HG03457 (cell line): ENCODE data around the gene RAD54L2.
"Not testable (repeated sequence)": the region's sequence is repeated elsewhere in the genome, so short reads cannot be mapped to it uniquely, and the experiment has no call there.

ENCODE experiments used
- ATAC-seq: cut with Tn5 transposase; IDR thresholded peaks from one replicate; pipeline ENCODE4 v1.9.1; 2021; ENCODE audit warnings: moderate number of reproducible peaks; ENCODE audit not compliant: unreplicated experiment

Gene RAD54L2

GRCh38 chr3:51538459-51539290, at the start of gene RAD54L2:
Gene RAD54L2, plus strand, starts transcription at chr3:51538719. Its CDS starts 51,702 bp downstream, at chr3:51590421.
- ATAC-seq = peak; percentile 69

GRCh38 chr3:51498876-51499738, 39.4 kb upstream of the RAD54L2 start:
- peak; percentile 51 for ATAC-seq

- no peak for ATAC-seq
Observed at GRCh38 chr3:51500632-51501131, 37.8 kb upstream of the RAD54L2 start.

GRCh38 chr3:51501833-51502561, 36.5 kb upstream of the RAD54L2 start:
- ATAC-seq = no peak

DNA sequence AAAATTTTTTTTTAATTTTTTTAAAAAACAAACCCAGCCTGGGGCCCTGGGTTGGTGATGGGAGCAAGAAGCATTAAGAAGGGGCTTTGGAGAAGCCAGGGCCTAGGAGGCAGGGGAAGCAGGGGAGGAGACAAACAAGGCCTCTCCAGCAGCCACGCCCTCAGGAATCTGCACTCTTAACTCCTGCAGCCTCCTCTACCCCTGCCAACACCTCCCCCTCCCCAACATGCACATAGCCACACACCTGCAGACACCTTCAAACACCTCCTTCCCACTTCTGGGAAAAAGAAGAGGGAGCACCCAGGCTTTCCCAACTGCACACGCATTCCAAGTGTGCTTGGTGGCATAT, 36.0 kb upstream of the RAD54L2 start:
- no peak for ATAC-seq

- ATAC-seq = no peak
Observed at GRCh38 chr3:51503007-51503406, 35.5 kb upstream of the RAD54L2 start.

DNA sequence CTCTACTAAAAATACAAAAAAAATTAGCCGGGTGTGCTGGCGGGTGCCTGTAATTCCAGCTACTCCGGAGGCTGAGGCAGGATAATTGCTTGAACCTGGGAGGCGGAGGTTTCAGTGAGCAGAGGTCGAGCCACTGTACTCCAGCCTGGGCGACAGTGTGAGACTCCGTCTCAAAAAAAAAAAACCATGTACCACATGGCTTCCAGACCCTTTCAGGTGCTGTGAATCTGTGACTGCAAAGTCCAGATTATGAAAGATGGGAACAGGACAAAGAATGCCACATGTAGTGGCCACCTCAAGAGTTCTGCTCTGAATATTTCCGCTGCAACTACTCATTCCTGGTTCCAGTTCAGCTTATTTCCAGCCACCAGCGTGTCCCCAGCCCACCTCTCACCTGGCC, 30.3 kb upstream of the RAD54L2 start:
- ATAC-seq = no peak

- ATAC-seq = no peak
Observed at GRCh38 chr3:51510996-51511395, 27.5 kb upstream of the RAD54L2 start.

GRCh38 chr3:51514210-51514609, 24.3 kb upstream of the RAD54L2 start:
- no peak for ATAC-seq

- no peak for ATAC-seq
Observed at GRCh38 chr3:51519848-51520247, 18.7 kb upstream of the RAD54L2 start.

DNA sequence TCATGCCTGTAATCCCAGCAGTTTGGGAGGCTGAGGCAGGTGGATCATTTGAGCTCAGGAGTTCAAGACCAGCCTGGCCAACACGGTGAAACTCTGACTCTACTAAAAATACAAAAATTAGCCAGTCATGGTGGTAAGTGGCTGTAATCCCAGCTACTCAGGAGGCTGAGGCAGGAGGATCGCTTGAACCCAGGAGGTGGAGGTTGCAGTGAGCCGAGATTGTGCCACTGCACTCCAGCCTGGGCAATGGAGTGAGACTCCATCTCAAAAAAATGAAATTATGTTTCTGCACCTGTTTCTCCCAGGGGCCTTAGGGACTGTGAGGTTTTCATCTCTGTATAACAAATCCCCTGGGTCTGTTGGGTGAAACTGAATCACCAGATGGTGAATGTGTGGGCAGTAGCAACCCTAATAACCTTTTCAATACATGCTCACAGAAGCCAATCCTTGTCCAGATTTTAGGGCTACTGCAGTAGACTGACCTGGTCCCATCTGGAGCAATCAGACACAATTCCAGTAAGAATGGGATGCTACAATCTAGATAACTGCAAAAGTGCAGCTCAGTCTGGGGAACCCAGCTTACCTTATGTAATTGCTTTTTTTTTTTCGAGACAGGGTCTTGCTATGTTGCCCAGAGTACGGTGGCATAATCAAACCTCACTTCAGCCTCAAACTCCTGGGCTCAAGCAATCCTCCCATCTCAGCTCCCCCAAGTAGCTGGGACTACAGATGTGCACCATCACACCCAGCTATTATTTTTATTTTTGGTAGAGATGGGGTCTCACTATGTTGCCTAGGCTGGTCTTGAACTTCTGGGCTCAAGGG, 17.4 kb upstream of the RAD54L2 start:
- ATAC-seq = not testable (repeated sequence)

DNA sequence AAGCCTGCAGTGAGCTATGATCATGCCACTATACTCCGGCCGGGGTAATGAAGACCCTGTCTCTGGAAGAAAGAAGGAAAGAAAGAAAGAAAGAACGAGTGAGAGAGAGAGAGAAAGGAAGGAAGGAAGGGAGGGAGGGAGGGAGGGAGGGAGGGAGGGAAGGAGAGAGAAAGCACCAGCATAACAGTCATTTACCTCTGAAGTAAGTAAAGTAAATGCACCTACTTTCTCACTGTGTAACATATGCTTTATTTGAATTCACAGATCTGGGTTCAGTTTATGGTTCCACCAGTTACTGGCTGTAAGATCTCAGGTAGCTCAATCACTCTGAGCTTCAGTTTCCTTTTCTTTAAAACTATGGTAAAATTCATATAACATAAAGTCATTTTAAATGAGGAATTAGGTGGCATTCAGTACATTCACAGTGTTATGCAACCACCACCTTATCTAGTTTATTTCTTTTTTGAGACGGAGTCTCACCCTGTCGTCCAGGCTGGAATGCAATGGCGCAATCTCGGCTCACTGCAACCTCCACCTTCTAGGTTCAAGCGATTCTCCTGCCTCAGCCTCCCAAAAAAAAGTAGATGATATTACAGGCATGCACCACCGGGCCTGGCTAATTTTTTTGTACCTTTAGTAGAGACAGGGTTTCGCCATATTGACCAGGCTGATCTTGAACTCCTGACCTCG, 16.1 kb upstream of the RAD54L2 start:
- ATAC-seq = no peak

- ATAC-seq = not testable (repeated sequence)
Observed at GRCh38 chr3:51524874-51525273, 13.6 kb upstream of the RAD54L2 start.

- no peak for ATAC-seq
Observed at GRCh38 chr3:51530485-51530884, 8.0 kb upstream of the RAD54L2 start.

- ATAC-seq = no peak
Observed at GRCh38 chr3:51535146-51536019, 3.1 kb upstream of the RAD54L2 start.

DNA sequence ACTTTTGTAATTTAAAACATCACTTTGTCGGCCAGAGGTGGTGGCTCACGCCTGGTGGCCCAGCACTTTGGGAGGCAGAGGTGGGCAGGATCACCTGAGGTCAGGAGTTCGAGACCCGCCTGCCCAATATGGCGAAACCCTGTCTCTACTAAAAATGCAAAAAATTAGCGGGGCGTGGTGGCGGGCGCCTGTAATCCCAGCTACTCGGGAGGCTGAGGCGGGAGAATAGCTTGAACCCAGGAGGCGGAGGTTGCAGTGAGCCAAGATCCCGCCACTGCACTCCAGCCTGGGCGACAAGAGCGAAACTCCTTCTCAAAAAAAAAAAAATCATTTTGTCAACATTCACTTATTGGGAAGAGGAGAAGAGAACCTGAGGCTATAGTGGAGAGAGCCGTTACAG, 888 bp upstream of the RAD54L2 start:
- not testable (repeated sequence) for ATAC-seq

DNA sequence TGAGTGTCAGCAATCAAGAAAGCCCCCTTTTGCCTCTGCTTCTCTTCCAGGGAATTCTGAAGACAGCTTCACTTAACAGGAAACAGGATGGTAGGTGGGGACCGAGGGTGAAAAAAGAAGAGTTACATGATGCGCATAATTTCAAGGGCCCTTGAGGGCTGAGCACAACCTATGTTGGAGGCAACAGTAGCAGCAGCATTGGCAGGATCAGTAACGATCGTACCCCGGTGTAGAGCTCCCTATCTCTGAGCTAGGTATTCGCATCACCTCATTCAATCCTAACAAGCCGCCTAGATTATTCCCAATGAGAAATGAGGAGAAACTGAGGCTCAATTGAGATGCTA, 432 bp upstream of the RAD54L2 start:
- no peak for ATAC-seq

DNA sequence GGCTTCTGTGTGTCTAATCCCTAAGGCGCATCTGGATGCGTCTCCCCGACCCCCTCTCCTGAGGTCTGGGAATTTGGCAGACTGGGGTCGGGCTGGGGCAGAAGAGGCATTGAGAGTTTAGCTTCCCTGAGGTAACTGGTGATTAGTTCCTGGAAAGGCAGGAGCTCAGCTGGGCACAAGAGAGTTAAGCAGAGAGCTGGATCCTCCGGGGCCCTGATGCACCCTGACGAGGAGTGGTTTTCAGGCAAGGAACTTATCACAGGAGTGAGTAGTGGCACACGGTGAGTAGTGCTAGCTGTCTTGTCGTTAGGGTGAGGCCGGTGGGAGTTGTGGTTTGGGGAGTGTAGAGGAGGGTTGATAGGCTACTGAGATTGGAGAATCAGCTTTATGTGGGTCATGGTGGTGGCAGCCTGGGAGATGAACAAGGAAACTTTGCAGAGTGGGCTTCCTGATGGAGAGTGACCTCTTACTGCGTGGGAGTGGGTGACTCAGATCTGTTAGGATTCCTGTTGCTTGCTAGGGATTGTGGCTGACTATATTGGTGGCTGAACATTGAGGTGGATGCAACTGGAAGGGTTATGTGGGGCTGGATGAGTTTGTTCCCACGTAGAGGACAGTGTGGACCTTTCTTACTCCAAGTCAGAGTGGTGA, 897 bp downstream of the RAD54L2 start:
- ATAC-seq = peak; percentile 19
